Measurements from ENCODE around the gene NFYA.
A peak's percentile ranks its signal among the peaks of the same experiment; 100 is the strongest.

DNA sequence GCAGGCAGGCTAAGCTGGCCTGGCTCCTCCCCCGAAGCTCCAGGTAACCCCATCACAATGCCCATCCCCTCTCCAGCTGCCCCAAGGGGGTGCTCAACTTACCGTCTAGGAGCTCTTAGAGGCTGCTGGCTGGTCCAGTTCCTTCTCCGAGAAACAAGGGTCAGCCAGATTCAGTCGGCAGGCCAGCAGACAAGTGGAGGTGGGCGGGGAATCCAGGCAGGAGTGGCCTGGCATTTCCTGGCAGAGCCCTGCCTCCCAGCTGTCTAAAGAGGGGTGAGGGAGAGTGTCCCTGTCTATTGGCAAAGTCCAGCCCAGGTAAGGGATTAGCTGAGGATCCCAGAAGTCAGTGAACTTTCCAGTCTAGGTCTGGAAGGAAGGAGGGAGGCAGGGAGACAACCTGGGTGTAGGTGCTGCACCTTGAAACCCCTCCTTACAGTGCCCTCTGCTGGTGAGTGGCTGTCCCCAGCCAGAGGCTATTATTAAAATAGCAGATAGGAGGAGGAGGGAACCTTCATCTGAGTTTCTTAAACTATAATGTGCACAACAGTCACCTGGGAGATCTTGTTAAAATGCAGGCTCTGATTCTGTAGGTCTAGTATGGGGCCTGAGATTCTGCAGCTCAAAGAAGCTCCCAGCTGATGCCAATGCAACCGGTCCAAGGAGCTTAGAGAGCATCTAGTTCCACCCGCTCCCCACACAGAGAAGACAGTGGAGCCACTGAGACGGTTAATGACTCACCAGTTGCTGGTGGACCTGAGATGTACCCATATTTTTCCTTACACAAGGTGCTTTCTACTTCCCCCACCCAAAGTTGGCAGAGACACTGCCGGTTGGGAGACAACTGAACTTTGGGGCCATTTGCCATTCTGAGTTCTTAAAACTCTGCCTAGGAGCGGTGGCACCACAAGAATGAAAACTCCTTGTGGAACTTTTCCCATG is 33.4 kb upstream of the NFYA start, which contains the start of gene UNC5CL:
- TF ChIP-seq, protein P1, sequence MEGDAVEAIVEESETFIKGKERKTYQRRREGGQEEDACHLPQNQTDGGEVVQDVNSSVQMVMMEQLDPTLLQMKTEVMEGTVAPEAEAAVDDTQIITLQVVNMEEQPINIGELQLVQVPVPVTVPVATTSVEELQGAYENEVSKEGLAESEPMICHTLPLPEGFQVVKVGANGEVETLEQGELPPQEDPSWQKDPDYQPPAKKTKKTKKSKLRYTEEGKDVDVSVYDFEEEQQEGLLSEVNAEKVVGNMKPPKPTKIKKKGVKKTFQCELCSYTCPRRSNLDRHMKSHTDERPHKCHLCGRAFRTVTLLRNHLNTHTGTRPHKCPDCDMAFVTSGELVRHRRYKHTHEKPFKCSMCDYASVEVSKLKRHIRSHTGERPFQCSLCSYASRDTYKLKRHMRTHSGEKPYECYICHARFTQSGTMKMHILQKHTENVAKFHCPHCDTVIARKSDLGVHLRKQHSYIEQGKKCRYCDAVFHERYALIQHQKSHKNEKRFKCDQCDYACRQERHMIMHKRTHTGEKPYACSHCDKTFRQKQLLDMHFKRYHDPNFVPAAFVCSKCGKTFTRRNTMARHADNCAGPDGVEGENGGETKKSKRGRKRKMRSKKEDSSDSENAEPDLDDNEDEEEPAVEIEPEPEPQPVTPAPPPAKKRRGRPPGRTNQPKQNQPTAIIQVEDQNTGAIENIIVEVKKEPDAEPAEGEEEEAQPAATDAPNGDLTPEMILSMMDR (IDR thresholded peaks at IDR 0.05; ENCODE audit: borderline replicate concordance, extremely low read depth, low read length, poor library complexity, severe bottlenecking) = peak; percentile 98
- TF ChIP-seq EZH2 (IDR thresholded peaks at IDR 0.05; ENCODE audit: borderline replicate concordance, low read depth, low read length, severe bottlenecking) = no peak
